ENCODE data around the gene HNRNPF. TPM values are rescaled to one million over a fixed set of nuclear protein-coding genes. Genes with fewer than 3 reads are reported as not detected.

HNRNPF gene
- total RNA-seq, 1 experiment from 2014 or later, result 198 TPM

- CTCF ChIA-PET, result interaction anchor here (0.6 kb wide), 1 partner anchor 17 kb away, joined by 3 read pairs; no protein-coding TSS in a partner anchor
- intact Hi-C loops (cut with micrococcal nuclease), result no loop called here
- Mint-ChIP-seq H3K4me1 (ENCODE audit: insufficient read depth, unreplicated experiment) (peaks cover 15% of the 10 kb centered on the region), H3K9me3 (ENCODE audit: unreplicated experiment) (no peaks in the 10 kb centered on the region), H3K27me3 (ENCODE audit: insufficient read depth, unreplicated experiment) (no peaks in the 10 kb centered on the region), H3K36me3 (ENCODE audit: insufficient read depth, unreplicated experiment) (no peaks in the 10 kb centered on the region), H3K4me3 (ENCODE audit: unreplicated experiment) (no peak overlapping the region), H3K27ac (ENCODE audit: low read depth, unreplicated experiment) (no peak overlapping the region)
- DNase-seq (ENCODE audit: unreplicated experiment), result no peak
- TF ChIP-seq CTCF (IDR thresholded peaks at IDR 0.05; ENCODE audit: unreplicated experiment), result no peak
- POLR2A ChIA-PET, result no interaction called here
- BruUV-seq (replicated peaks), result no TSS peak
Observed at GRCh38 chr10:43354879-43355380, 54.1 kb downstream of the HNRNPF start.

- H3K36me3 Mint-ChIP-seq (ENCODE audit: insufficient read depth, unreplicated experiment), result no peaks in the 10 kb centered on the region
- intact Hi-C loops (cut with micrococcal nuclease), result no loop called here
- no TSS peak for BruUV-seq (replicated peaks)
- CTCF ChIA-PET, result interaction anchor here (0.6 kb wide), 4 partner anchors 18 to 109 kb away, joined by 3 read pairs; no protein-coding TSS in a partner anchor
- no peak for TF ChIP-seq CTCF (IDR thresholded peaks at IDR 0.05; ENCODE audit: unreplicated experiment)
- no peak for DNase-seq (ENCODE audit: unreplicated experiment)
- H3K27me3 Mint-ChIP-seq (ENCODE audit: insufficient read depth, unreplicated experiment), result no peaks in the 10 kb centered on the region
- H3K4me1 Mint-ChIP-seq (ENCODE audit: insufficient read depth, unreplicated experiment), result peaks cover 15% of the 10 kb centered on the region
- no peak overlapping the region for H3K27ac Mint-ChIP-seq (ENCODE audit: low read depth, unreplicated experiment)
- no peaks in the 10 kb centered on the region for H3K9me3 Mint-ChIP-seq (ENCODE audit: unreplicated experiment)
- no peak overlapping the region for H3K4me3 Mint-ChIP-seq (ENCODE audit: unreplicated experiment)
- POLR2A ChIA-PET, result interaction anchor here (1.2 kb wide), 1 partner anchor 42 kb away, joined by 4 read pairs; no protein-coding TSS in a partner anchor
Observed at GRCh38 chr10:43354330-43354635, 54.7 kb downstream of the HNRNPF start.

- Mint-ChIP-seq H3K4me3 (ENCODE audit: unreplicated experiment) (no peak overlapping the region), H3K9me3 (ENCODE audit: unreplicated experiment) (no peaks in the 10 kb centered on the region), H3K36me3 (ENCODE audit: insufficient read depth, unreplicated experiment) (no peaks in the 10 kb centered on the region), H3K4me1 (ENCODE audit: insufficient read depth, unreplicated experiment) (peaks cover 15% of the 10 kb centered on the region), H3K27ac (ENCODE audit: low read depth, unreplicated experiment) (no peak overlapping the region), H3K27me3 (ENCODE audit: insufficient read depth, unreplicated experiment) (no peaks in the 10 kb centered on the region)
- intact Hi-C loops (cut with micrococcal nuclease), result no loop called here
- no peak for TF ChIP-seq CTCF (IDR thresholded peaks at IDR 0.05; ENCODE audit: unreplicated experiment)
- CTCF ChIA-PET, result interaction anchor here (0.5 to 7.2 kb wide), 5 partner anchors 61 to 774 kb away, joined by 3 to 117 read pairs (median 3); no protein-coding TSS in a partner anchor
- POLR2A ChIA-PET, result interaction anchor here (0.6 to 1.2 kb wide), 3 partner anchors 30 to 48 kb away, joined by 3 to 4 read pairs (median 4); no protein-coding TSS in a partner anchor
- no peak for DNase-seq (ENCODE audit: unreplicated experiment)
- BruUV-seq (replicated peaks), result no TSS peak
Observed at GRCh38 chr10:43353495-43354329, 55.3 kb downstream of the HNRNPF start.

DNA sequence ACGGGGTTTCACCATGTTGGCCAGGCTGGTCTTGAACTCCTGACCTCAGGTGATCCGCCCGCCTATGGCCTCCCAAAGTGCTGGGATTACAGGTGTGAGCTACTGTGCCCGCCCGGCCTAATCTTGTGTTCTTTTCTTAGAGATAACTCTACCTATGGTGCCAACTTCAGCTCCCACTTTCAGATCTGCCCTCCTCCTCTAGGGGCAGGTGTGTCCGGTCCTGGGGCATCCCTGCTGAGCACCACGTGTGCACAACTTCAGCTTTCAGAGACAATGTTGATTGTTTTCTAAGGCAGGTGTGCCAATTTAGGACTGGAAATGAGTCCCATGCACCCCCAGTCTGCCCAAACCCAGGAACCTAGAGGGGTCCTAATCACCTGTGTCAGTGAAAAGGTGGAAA lies 56.0 kb downstream of the HNRNPF start:
- POLR2A ChIA-PET, result interaction anchor here (1.0 to 1.2 kb wide), 2 partner anchors 31 to 43 kb away, joined by 4 read pairs; no protein-coding TSS in a partner anchor
- no peak for DNase-seq (ENCODE audit: unreplicated experiment)
- CTCF ChIA-PET, result interaction anchor here (7.2 kb wide), 1 partner anchor 61 kb away, joined by 117 read pairs; no protein-coding TSS in a partner anchor
- TF ChIP-seq CTCF (IDR thresholded peaks at IDR 0.05; ENCODE audit: unreplicated experiment), result no peak
- Mint-ChIP-seq H3K9me3 (ENCODE audit: unreplicated experiment) (no peaks in the 10 kb centered on the region), H3K27ac (ENCODE audit: low read depth, unreplicated experiment) (no peak overlapping the region), H3K36me3 (ENCODE audit: insufficient read depth, unreplicated experiment) (no peaks in the 10 kb centered on the region), H3K27me3 (ENCODE audit: insufficient read depth, unreplicated experiment) (no peaks in the 10 kb centered on the region), H3K4me3 (ENCODE audit: unreplicated experiment) (no peak overlapping the region), H3K4me1 (ENCODE audit: insufficient read depth, unreplicated experiment) (peaks cover 15% of the 10 kb centered on the region)
- no TSS peak for BruUV-seq (replicated peaks)
- intact Hi-C loops (cut with micrococcal nuclease), result no loop called here

Data from MCF 10A (cell line).